GM12872 (cell line): ENCODE results near the gene ALCAM.

Experiments
- CTCF ChIP-seq: IDR thresholded peaks from 3 replicates; pipeline ENCODE4 v1.5.1; 2011; ENCODE audit warnings: low read depth, mild to moderate bottlenecking, low read length, moderate library complexity; ENCODE audit not compliant: insufficient read depth

Gene ALCAM

GRCh38 chr3:105571005-105571404 is 204.3 kb downstream of the ALCAM start:
- no peak for TF ChIP-seq CTCF

GRCh38 chr3:105572501-105572900 is 205.8 kb downstream of the ALCAM start:
- no peak for TF ChIP-seq CTCF

GRCh38 chr3:105579439-105579838 is 212.7 kb downstream of the ALCAM start:
- no peak for TF ChIP-seq CTCF

- TF ChIP-seq CTCF, result no peak
Measured at GRCh38 chr3:105580296-105580965, 213.7 kb downstream of the ALCAM start.

GRCh38 chr3:105582015-105582414 is 215.3 kb downstream of the ALCAM start:
- no peak for TF ChIP-seq CTCF

GRCh38 chr3:105584003-105584790 is 217.5 kb downstream of the ALCAM start:
- no peak for TF ChIP-seq CTCF

- no peak for TF ChIP-seq CTCF
Measured at GRCh38 chr3:105593315-105593714, 226.6 kb downstream of the ALCAM start.
